GM19397 (cell line): ENCODE data around the gene SPAST.
"Not testable (repeated sequence)": the region's sequence is repeated elsewhere in the genome, so short reads cannot be mapped to it uniquely, and the experiment has no call there.

Experiments
- ATAC-seq: cut with Tn5 transposase; IDR thresholded peaks from one replicate; pipeline ENCODE4 v1.9.1; 2021; ENCODE audit warnings: mild to moderate bottlenecking, moderate library complexity; ENCODE audit not compliant: unreplicated experiment

SPAST gene

GRCh38 chr2:32119161-32119560 lies 55.8 kb downstream of the SPAST start:
- no peak for ATAC-seq

GRCh38 chr2:32124660-32125059 lies 61.3 kb downstream of the SPAST start:
- ATAC-seq = no peak

GRCh38 chr2:32128636-32129035 lies 65.3 kb downstream of the SPAST start:
- no peak for ATAC-seq

GRCh38 chr2:32129086-32129485 lies 65.7 kb downstream of the SPAST start:
- ATAC-seq = no peak

- ATAC-seq = no peak
Measured at GRCh38 chr2:32135409-32135808, 72.1 kb downstream of the SPAST start.

GRCh38 chr2:32136097-32136496 lies 72.7 kb downstream of the SPAST start:
- no peak for ATAC-seq

- ATAC-seq = not testable (repeated sequence)
Measured at GRCh38 chr2:32151544-32151943, 88.2 kb downstream of the SPAST start.

- no peak for ATAC-seq
Measured at GRCh38 chr2:32159678-32160077, 96.3 kb downstream of the SPAST start.

- no peak for ATAC-seq
Measured at GRCh38 chr2:32161296-32161695, 97.9 kb downstream of the SPAST start.

GRCh38 chr2:32164254-32164653 lies 100.9 kb downstream of the SPAST start:
- ATAC-seq = not testable (repeated sequence)

GRCh38 chr2:32165027-32165347 lies 101.6 kb downstream of the SPAST start:
- ATAC-seq = not testable (repeated sequence)

- no peak for ATAC-seq
Measured at GRCh38 chr2:32166115-32166574, 102.8 kb downstream of the SPAST start.

GRCh38 chr2:32168513-32168912 lies 105.2 kb downstream of the SPAST start:
- no peak for ATAC-seq

- ATAC-seq = no peak
Measured at GRCh38 chr2:32172870-32173269, 109.5 kb downstream of the SPAST start.

- no peak for ATAC-seq
Measured at GRCh38 chr2:32182667-32183066, 119.3 kb downstream of the SPAST start.

GRCh38 chr2:32189011-32189410 lies 125.7 kb downstream of the SPAST start:
- no peak for ATAC-seq

GRCh38 chr2:32192418-32192817 lies 129.1 kb downstream of the SPAST start:
- no peak for ATAC-seq

- no peak for ATAC-seq
Measured at GRCh38 chr2:32200814-32201213, 137.5 kb downstream of the SPAST start.

- not testable (repeated sequence) for ATAC-seq
Measured at GRCh38 chr2:32203428-32203827, 140.1 kb downstream of the SPAST start.
